GM12878 (cell line): Measurements from ENCODE around the gene NUP62. TPM values are rescaled to one million over a fixed set of nuclear protein-coding genes. Genes with fewer than 3 reads are reported as not detected.
A peak's percentile ranks its signal among the peaks of the same experiment; 100 is the strongest.

Experiments used
- LARP7 ChIP-seq: fragments of 450-650 bp; IDR thresholded peaks from 2 replicates; pipeline ENCODE4 v1.6.1; 2017; ENCODE audit warnings: mild to moderate bottlenecking
- NBN ChIP-seq: fragments of 450-650 bp; IDR thresholded peaks from 2 replicates; pipeline ENCODE4 v1.6.1; 2016
- POLR2A ChIP-seq: IDR thresholded peaks from 2 replicates; pipeline ENCODE4 v1.6.1; 2011; ENCODE audit warnings: low read depth, mild to moderate bottlenecking, low read length
- POLR2AphosphoS5 ChIP-seq: IDR thresholded peaks from 2 replicates; pipeline ENCODE4 v1.6.1; 2011; ENCODE audit warnings: mild to moderate bottlenecking, low read length, inconsistent platforms
- RAD21 ChIP-seq: IDR thresholded peaks from 2 replicates; pipeline ENCODE4 v1.6.1; 2011; ENCODE audit warnings: mild to moderate bottlenecking, low read depth, low read length, moderate library complexity; ENCODE audit not compliant: insufficient read depth
- STAT1 ChIP-seq: fragments of 450-650 bp; conservative IDR thresholded peaks from 2 replicates; pipeline ENCODE4 v1.6.1; 2014; ENCODE audit warnings: antibody characterized with exemption, mild to moderate bottlenecking
- TCF12 ChIP-seq: IDR thresholded peaks from 2 replicates; pipeline ENCODE4 v1.6.1; 2011; ENCODE audit warnings: low read depth, mild to moderate bottlenecking, low read length
- TCF3 ChIP-seq: IDR thresholded peaks from 2 replicates; pipeline ENCODE4 v1.6.1; 2012; ENCODE audit warnings: low read depth, mild to moderate bottlenecking, low read length, borderline replicate concordance; ENCODE audit not compliant: insufficient read depth
- TCF7 ChIP-seq: IDR thresholded peaks from 2 replicates; pipeline ENCODE4 v1.6.1; 2014; ENCODE audit warnings: antibody characterized with exemption, borderline replicate concordance
- ZBED1 ChIP-seq: IDR thresholded peaks from 2 replicates; pipeline ENCODE4 v1.6.1; 2016; ENCODE audit warnings: borderline replicate concordance
- polyA plus RNA-seq, 11 experiments: library from polyadenylated mRNA; depleted of rRNA in 4 of 11; unstranded in 6 of 11; stranded (reverse) in 5 of 11; fragments of >200 nt; fragmentation: Nextera tagmentation in 4 of 11; fragmentation: Illumina TruSeq in 1 of 11; extraction: Ambion mirVana in 4 of 11; extraction: Trizol in 1 of 11; gene quantifications; 1 replicate in 1 of 11; 2 replicates in 10 of 11; pipeline versions ENCODE4 v1.2.1 to v1.2.3, GENCODE V29; 2011 to 2016; ENCODE audit warnings: inconsistent platforms in 2 of 11, missing spikeins in 2 of 11, low read depth in 1 of 11
- total RNA-seq, 4 experiments: library from RNA; depleted of rRNA in 3 of 4; stranded (reverse); fragments of >200 nt in 3 of 4; fragmentation: Illumina TruSeq in 1 of 4; extraction: Trizol in 1 of 4; gene quantifications; 2 replicates each; pipeline versions ENCODE4 v1.2.1 to v1.2.3, GENCODE V29; 2013 to 2021
- TF ChIP-seq, protein P1 (sequence below): IDR thresholded peaks from 2 replicates; pipeline ENCODE4 v1.6.1; 2012; ENCODE audit warnings: mild to moderate bottlenecking, low read depth, low read length
- TF ChIP-seq, protein P2 (sequence below): fragments of 450-650 bp; IDR thresholded peaks from 2 replicates; pipeline ENCODE4 v1.6.1; 2017; ENCODE audit warnings: low read depth, mild to moderate bottlenecking, moderate library complexity
- TF ChIP-seq, protein P3 (sequence below): fragments of 450-650 bp; IDR thresholded peaks from 2 replicates; pipeline ENCODE4 v1.6.1; 2017; ENCODE audit warnings: antibody characterized with exemption, mild to moderate bottlenecking, moderate library complexity
- TF ChIP-seq, protein P4 (sequence below): fragments of 450-650 bp; conservative IDR thresholded peaks from 2 replicates; pipeline ENCODE4 v1.6.1; 2017; ENCODE audit warnings: mild to moderate bottlenecking, moderate library complexity
- TF ChIP-seq, protein P5 (sequence below): fragments of 450-650 bp; IDR thresholded peaks from 2 replicates; pipeline ENCODE4 v1.6.1; 2017; ENCODE audit warnings: mild to moderate bottlenecking, moderate library complexity

Gene NUP62
- total and polyA plus RNA-seq, 10 of the 15 experiments (the other 5 are each of a cell fraction or from before 2014, with no cell fraction given): 19.5 to 110 (median 66.9) TPM

DNA sequence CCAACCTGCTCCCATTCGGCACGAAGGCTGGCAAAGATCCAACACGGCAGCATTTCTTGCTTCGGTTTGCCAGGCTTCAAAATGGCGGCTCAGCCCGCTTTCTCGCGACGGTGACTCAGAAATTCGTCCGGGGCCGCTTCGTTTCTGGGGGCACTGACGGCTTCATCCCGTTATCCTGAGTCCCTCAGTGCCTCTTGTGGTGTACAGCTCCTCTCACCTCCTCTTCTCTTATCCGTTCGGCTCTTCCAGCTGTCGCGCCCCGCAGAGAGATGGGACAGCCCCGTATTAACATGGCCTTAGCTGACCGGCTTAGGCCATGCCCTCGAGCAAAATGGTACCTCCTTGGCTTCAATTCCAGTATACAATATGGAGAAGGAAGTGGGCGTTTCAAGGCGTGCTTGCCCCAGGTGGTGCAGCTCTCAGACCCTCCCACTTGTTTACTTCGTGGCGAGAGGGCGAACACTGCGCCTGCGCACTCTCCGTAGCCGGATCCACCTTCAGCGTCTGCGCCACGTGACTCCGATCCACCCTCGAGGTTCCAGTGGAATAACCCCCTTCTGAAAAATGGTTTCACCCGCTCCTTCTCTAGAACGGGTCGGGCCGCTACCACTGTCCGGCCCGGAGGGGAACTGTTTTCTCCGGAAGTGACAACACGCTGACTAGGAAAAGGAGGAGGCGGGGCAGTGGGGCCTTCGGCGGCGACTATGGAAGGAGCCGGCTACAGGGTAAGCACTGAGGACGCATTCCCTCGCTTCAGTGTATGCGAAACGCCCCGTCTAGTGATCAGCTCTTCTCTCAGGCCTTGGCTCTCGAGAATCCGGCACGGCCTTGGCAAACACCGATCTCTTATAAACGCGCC, 52.1 kb downstream of the NUP62 start, which contains the start of the genes AKT1S1 and TBC1D17 (continued):
- no peak for TF ChIP-seq TCF3
- peak; percentile 84 for TF ChIP-seq POLR2AphosphoS5
- peak; percentile 68 for TF ChIP-seq NBN
- TF ChIP-seq, protein P1, sequence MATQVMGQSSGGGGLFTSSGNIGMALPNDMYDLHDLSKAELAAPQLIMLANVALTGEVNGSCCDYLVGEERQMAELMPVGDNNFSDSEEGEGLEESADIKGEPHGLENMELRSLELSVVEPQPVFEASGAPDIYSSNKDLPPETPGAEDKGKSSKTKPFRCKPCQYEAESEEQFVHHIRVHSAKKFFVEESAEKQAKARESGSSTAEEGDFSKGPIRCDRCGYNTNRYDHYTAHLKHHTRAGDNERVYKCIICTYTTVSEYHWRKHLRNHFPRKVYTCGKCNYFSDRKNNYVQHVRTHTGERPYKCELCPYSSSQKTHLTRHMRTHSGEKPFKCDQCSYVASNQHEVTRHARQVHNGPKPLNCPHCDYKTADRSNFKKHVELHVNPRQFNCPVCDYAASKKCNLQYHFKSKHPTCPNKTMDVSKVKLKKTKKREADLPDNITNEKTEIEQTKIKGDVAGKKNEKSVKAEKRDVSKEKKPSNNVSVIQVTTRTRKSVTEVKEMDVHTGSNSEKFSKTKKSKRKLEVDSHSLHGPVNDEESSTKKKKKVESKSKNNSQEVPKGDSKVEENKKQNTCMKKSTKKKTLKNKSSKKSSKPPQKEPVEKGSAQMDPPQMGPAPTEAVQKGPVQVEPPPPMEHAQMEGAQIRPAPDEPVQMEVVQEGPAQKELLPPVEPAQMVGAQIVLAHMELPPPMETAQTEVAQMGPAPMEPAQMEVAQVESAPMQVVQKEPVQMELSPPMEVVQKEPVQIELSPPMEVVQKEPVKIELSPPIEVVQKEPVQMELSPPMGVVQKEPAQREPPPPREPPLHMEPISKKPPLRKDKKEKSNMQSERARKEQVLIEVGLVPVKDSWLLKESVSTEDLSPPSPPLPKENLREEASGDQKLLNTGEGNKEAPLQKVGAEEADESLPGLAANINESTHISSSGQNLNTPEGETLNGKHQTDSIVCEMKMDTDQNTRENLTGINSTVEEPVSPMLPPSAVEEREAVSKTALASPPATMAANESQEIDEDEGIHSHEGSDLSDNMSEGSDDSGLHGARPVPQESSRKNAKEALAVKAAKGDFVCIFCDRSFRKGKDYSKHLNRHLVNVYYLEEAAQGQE: no peak
- TF ChIP-seq, protein P2, sequence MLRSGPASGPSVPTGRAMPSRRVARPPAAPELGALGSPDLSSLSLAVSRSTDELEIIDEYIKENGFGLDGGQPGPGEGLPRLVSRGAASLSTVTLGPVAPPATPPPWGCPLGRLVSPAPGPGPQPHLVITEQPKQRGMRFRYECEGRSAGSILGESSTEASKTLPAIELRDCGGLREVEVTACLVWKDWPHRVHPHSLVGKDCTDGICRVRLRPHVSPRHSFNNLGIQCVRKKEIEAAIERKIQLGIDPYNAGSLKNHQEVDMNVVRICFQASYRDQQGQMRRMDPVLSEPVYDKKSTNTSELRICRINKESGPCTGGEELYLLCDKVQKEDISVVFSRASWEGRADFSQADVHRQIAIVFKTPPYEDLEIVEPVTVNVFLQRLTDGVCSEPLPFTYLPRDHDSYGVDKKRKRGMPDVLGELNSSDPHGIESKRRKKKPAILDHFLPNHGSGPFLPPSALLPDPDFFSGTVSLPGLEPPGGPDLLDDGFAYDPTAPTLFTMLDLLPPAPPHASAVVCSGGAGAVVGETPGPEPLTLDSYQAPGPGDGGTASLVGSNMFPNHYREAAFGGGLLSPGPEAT: peak; percentile 55; the same call in 1 of the 2 replicates
- TF ChIP-seq, protein P3, sequence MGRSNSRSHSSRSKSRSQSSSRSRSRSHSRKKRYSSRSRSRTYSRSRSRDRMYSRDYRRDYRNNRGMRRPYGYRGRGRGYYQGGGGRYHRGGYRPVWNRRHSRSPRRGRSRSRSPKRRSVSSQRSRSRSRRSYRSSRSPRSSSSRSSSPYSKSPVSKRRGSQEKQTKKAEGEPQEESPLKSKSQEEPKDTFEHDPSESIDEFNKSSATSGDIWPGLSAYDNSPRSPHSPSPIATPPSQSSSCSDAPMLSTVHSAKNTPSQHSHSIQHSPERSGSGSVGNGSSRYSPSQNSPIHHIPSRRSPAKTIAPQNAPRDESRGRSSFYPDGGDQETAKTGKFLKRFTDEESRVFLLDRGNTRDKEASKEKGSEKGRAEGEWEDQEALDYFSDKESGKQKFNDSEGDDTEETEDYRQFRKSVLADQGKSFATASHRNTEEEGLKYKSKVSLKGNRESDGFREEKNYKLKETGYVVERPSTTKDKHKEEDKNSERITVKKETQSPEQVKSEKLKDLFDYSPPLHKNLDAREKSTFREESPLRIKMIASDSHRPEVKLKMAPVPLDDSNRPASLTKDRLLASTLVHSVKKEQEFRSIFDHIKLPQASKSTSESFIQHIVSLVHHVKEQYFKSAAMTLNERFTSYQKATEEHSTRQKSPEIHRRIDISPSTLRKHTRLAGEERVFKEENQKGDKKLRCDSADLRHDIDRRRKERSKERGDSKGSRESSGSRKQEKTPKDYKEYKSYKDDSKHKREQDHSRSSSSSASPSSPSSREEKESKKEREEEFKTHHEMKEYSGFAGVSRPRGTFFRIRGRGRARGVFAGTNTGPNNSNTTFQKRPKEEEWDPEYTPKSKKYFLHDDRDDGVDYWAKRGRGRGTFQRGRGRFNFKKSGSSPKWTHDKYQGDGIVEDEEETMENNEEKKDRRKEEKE: peak; percentile 91
- no peak for TF ChIP-seq RAD21
- peak; percentile 86 for TF ChIP-seq POLR2A
- TF ChIP-seq, protein P4, sequence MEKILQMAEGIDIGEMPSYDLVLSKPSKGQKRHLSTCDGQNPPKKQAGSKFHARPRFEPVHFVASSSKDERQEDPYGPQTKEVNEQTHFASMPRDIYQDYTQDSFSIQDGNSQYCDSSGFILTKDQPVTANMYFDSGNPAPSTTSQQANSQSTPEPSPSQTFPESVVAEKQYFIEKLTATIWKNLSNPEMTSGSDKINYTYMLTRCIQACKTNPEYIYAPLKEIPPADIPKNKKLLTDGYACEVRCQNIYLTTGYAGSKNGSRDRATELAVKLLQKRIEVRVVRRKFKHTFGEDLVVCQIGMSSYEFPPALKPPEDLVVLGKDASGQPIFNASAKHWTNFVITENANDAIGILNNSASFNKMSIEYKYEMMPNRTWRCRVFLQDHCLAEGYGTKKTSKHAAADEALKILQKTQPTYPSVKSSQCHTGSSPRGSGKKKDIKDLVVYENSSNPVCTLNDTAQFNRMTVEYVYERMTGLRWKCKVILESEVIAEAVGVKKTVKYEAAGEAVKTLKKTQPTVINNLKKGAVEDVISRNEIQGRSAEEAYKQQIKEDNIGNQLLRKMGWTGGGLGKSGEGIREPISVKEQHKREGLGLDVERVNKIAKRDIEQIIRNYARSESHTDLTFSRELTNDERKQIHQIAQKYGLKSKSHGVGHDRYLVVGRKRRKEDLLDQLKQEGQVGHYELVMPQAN: peak; percentile 88
- TF ChIP-seq ZBED1: no peak
- TF ChIP-seq, protein P5, sequence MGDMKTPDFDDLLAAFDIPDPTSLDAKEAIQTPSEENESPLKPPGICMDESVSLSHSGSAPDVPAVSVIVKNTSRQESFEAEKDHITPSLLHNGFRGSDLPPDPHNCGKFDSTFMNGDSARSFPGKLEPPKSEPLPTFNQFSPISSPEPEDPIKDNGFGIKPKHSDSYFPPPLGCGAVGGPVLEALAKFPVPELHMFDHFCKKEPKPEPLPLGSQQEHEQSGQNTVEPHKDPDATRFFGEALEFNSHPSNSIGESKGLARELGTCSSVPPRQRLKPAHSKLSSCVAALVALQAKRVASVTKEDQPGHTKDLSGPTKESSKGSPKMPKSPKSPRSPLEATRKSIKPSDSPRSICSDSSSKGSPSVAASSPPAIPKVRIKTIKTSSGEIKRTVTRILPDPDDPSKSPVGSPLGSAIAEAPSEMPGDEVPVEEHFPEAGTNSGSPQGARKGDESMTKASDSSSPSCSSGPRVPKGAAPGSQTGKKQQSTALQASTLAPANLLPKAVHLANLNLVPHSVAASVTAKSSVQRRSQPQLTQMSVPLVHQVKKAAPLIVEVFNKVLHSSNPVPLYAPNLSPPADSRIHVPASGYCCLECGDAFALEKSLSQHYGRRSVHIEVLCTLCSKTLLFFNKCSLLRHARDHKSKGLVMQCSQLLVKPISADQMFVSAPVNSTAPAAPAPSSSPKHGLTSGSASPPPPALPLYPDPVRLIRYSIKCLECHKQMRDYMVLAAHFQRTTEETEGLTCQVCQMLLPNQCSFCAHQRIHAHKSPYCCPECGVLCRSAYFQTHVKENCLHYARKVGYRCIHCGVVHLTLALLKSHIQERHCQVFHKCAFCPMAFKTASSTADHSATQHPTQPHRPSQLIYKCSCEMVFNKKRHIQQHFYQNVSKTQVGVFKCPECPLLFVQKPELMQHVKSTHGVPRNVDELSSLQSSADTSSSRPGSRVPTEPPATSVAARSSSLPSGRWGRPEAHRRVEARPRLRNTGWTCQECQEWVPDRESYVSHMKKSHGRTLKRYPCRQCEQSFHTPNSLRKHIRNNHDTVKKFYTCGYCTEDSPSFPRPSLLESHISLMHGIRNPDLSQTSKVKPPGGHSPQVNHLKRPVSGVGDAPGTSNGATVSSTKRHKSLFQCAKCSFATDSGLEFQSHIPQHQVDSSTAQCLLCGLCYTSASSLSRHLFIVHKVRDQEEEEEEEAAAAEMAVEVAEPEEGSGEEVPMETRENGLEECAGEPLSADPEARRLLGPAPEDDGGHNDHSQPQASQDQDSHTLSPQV: no peak
- peak; percentile 74; the same call in 1 of the 2 replicates for TF ChIP-seq TCF12
- TF ChIP-seq STAT1: peak; percentile 69; the same call in 1 of the 2 replicates
- TF ChIP-seq LARP7: peak; percentile 58
- TF ChIP-seq TCF7: no peak
